ENCODE results near the gene NOX3. TPM values are rescaled to one million over a fixed set of nuclear protein-coding genes. Genes with fewer than 3 reads are reported as not detected.

Gene NOX3
- total and polyA plus RNA-seq, 9 of the 15 experiments (the other 6 are each of a cell fraction or from before 2014, with no cell fraction given), result not detected

GRCh38 chr6:155349956-155350355, 105.7 kb downstream of the NOX3 start:
- BruUV-seq (replicated peaks), result no TSS peak
- in situ Hi-C loops (cut with MboI), result no loop called here

More at GRCh38 chr6:155349956-155350355, 105.7 kb downstream of the NOX3 start:
- no peak overlapping the region for H3K4me2 ChIP-seq (ENCODE audit: insufficient read depth, low read length)
- H3K27me3 ChIP-seq (ENCODE audit: control insufficient read depth in 2 of 2, insufficient read depth in 2 of 2, low read length in 2 of 2), result no peaks in the 10 kb centered on the region
- peaks cover 5% of the 10 kb centered on the region; the same call in 1 of the 2 replicates for H3K9me3 ChIP-seq (replicated peaks; ENCODE audit: control insufficient read depth, insufficient read depth, low read depth, low read length)
- FAIRE-seq, result no peak
- H3K27ac ChIP-seq (ENCODE audit: extremely low read depth, low read depth, low read length), result no peak overlapping the region
- no peak for ATAC-seq
- H4K20me1 ChIP-seq (replicated peaks; ENCODE audit: control insufficient read depth, insufficient read depth, low read length), result no peaks in the 10 kb centered on the region
- no peak overlapping the region for H2AFZ ChIP-seq (ENCODE audit: low read depth, low read length)
- H3K4me1 ChIP-seq (replicated peaks in 1 of 2; ENCODE audit: control insufficient read depth in 2 of 2, insufficient read depth in 2 of 2, low read length in 2 of 2), result no peaks in the 10 kb centered on the region
- DNase-seq (ENCODE audit: extremely low read depth in 1 of 4, low spot score in 3 of 4), result no peak
- intact Hi-C loops (cut with micrococcal nuclease), result no loop called here
- H3K9me1 ChIP-seq (ENCODE audit: control insufficient read depth, insufficient read depth, low read length), result no peaks in the 10 kb centered on the region
- TF ChIP-seq ZNF277 (CRISPR knock-in tag; IDR thresholded peaks at IDR 0.05; ENCODE audit: borderline replicate concordance), result no peak
- TF ChIP-seq BCLAF1 (IDR thresholded peaks at IDR 0.05; ENCODE audit: borderline replicate concordance in 1 of 2, control insufficient read depth in 1 of 2, low read depth in 2 of 2, low read length in 1 of 2), result no peak
- ChIA-PET POLR2A (interaction anchor here (0.6 to 0.9 kb wide), 3 partner anchors 10 to 287 kb away, joined by 3 read pairs; no protein-coding TSS in a partner anchor), CTCF (ENCODE audit: low intra/inter-chr PET ratio) (no interaction called here)
- H3K79me2 ChIP-seq (ENCODE audit: control insufficient read depth, insufficient read depth, low read length), result no peaks in the 10 kb centered on the region
- 3% methylated on average over 6 of the region's 6 CpGs for whole genome bisulfite sequencing (ENCODE audit: insufficient coverage, low coverage, missing lambda C conversion rate)
- H3K9ac ChIP-seq (ENCODE audit: insufficient read depth in 1 of 2, low read depth in 2 of 2, low read length in 2 of 2), result no peak overlapping the region
- H3K4me3 ChIP-seq, result no peak overlapping the region
- H3K36me3 ChIP-seq (ENCODE audit: control insufficient read depth, insufficient read depth, low read length), result no peaks in the 10 kb centered on the region

All from K562 (cell line).